ENCODE measurements around the gene ADM5.

Gene ADM5

DNA sequence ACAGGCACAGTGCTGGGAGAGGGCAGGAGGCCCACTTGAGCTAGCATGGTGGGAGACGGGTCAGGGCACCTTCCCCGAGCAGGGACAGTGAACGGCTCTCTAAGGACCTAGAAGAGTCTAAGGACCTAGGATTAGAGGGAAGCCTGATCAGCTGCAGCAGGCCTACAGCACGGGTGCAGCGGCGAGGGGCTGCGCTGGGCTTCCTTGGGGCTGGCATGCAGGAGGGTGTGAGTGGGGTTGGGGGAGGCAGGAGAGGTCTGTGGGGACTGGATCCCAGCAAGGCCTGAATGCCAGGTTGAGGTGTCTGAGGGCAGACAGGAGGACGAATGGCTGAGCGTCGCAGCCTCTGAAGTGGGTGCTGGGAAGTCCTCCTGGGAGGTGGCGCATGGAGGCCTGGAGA lies 43.8 kb upstream of the ADM5 start:
- H3K4me3 ChIP-seq (replicated peaks; ENCODE audit: low read depth, low read length), result no peak overlapping the region
- TF ChIP-seq, protein P1, sequence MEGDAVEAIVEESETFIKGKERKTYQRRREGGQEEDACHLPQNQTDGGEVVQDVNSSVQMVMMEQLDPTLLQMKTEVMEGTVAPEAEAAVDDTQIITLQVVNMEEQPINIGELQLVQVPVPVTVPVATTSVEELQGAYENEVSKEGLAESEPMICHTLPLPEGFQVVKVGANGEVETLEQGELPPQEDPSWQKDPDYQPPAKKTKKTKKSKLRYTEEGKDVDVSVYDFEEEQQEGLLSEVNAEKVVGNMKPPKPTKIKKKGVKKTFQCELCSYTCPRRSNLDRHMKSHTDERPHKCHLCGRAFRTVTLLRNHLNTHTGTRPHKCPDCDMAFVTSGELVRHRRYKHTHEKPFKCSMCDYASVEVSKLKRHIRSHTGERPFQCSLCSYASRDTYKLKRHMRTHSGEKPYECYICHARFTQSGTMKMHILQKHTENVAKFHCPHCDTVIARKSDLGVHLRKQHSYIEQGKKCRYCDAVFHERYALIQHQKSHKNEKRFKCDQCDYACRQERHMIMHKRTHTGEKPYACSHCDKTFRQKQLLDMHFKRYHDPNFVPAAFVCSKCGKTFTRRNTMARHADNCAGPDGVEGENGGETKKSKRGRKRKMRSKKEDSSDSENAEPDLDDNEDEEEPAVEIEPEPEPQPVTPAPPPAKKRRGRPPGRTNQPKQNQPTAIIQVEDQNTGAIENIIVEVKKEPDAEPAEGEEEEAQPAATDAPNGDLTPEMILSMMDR (IDR thresholded peaks at IDR 0.05; ENCODE audit: low read length, missing control alignments), result no peak
- DNase-seq (ENCODE audit: low read depth), result no peak

DNA sequence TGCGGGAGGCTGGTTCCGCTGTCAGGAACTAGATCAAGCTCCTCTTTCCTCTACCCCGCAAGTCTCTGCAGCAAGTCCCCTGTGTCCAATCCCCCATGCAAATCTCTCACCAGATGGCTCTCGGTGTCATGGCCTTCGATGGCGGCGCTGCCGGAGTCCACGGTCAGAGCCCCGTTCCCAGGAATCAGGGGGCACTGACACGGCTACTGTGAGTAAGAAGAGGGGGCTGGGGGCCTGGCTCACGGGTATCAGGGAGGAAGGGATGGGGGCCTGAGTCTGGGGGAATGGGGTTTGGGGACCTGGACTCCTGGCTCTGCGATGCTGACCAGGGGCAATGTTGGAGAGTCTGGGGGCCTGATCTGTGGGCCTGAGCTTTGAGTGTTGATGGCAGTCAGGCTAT lies 43.4 kb upstream of the ADM5 start:
- H3K4me3 ChIP-seq (replicated peaks; ENCODE audit: low read depth, low read length), result no peak overlapping the region
- DNase-seq (ENCODE audit: low read depth), result no peak
- TF ChIP-seq, protein P1 (IDR thresholded peaks at IDR 0.05; ENCODE audit: low read length, missing control alignments), result no peak

DNA sequence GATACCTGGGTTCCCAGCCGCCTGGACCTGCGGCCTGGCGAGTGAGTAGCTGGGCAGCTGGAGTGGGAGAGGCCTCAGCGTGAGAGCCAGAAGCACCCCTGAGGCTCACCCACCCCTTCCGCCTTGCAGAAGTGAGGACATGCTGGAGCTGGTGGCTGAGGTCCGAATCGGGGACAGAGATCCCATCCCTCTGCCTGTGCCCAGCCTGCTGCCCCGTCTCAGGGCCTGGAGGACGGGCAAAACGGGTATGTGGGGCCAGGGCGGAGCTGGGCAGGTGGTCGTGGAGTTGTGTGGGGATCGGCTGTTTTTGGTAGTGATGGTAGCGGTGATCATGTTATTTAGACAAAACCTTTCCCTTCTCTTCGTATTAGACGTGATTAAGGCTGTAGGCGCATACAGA lies 42.8 kb upstream of the ADM5 start:
- no peak for DNase-seq (ENCODE audit: low read depth)
- TF ChIP-seq, protein P1 (IDR thresholded peaks at IDR 0.05; ENCODE audit: low read length, missing control alignments), result no peak
- H3K4me3 ChIP-seq (replicated peaks; ENCODE audit: low read depth, low read length), result no peak overlapping the region

DNA sequence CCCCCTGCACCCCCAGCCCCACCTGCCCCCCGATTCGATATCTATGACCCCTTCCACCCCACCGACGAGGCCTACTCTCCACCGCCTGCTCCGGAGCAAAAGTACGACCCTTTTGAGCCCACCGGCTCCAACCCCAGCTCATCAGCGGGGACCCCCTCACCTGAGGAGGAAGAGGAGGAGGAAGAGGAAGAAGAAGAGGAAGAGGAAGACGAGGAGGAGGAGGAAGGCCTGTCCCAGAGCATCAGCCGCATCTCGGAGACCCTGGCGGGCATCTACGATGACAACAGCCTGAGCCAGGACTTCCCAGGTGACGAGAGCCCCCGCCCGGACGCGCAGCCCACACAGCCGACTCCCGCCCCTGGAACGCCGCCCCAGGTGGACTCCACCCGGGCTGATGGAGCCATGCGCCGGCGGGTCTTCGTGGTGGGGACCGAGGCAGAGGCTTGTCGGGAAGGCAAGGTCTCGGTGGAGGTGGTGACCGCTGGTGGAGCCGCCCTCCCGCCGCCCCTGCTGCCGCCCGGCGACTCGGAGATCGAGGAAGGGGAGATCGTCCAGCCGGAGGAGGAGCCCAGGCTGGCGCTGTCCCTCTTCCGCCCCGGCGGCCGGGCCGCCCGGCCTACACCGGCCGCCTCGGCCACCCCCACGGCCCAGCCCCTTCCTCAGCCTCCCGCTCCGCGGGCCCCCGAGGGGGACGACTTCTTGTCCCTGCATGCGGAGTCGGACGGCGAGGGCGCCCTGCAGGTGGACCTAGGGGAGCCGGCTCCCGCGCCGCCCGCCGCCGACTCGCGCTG lies 38.2 kb upstream of the ADM5 start:
- no peak overlapping the region for H3K4me3 ChIP-seq (replicated peaks; ENCODE audit: low read depth, low read length)
- DNase-seq (ENCODE audit: low read depth), result no peak
- TF ChIP-seq, protein P1 (IDR thresholded peaks at IDR 0.05; ENCODE audit: low read length, missing control alignments), result no peak

DNA sequence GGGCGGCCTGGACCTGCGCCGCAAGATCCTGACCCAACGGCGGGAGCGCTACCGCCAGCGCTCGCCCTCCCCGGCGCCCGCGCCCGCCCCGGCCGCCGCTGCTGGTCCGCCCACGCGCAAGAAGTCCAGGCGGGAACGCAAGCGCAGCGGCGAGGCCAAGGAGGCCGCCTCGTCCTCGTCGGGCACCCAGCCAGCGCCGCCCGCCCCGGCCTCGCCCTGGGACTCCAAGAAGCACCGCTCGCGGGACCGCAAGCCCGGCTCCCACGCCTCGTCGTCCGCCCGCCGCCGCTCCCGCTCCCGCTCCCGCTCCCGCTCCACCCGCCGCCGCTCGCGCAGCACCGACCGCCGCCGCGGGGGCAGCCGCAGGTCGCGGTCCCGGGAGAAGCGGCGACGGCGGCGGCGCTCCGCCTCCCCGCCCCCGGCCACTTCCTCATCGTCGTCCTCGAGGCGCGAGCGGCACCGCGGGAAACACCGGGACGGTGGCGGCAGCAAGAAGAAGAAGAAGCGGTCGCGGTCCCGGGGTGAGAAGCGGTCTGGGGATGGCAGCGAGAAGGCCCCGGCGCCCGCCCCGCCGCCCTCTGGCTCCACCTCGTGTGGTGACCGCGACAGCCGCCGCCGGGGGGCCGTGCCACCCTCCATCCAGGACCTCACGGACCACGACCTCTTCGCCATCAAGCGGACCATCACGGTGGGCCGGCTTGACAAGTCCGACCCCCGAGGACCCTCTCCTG lies 37.4 kb upstream of the ADM5 start:
- no peak overlapping the region for H3K4me3 ChIP-seq (replicated peaks; ENCODE audit: low read depth, low read length)
- no peak for DNase-seq (ENCODE audit: low read depth)
- TF ChIP-seq, protein P1 (IDR thresholded peaks at IDR 0.05; ENCODE audit: low read length, missing control alignments), result no peak

DNA sequence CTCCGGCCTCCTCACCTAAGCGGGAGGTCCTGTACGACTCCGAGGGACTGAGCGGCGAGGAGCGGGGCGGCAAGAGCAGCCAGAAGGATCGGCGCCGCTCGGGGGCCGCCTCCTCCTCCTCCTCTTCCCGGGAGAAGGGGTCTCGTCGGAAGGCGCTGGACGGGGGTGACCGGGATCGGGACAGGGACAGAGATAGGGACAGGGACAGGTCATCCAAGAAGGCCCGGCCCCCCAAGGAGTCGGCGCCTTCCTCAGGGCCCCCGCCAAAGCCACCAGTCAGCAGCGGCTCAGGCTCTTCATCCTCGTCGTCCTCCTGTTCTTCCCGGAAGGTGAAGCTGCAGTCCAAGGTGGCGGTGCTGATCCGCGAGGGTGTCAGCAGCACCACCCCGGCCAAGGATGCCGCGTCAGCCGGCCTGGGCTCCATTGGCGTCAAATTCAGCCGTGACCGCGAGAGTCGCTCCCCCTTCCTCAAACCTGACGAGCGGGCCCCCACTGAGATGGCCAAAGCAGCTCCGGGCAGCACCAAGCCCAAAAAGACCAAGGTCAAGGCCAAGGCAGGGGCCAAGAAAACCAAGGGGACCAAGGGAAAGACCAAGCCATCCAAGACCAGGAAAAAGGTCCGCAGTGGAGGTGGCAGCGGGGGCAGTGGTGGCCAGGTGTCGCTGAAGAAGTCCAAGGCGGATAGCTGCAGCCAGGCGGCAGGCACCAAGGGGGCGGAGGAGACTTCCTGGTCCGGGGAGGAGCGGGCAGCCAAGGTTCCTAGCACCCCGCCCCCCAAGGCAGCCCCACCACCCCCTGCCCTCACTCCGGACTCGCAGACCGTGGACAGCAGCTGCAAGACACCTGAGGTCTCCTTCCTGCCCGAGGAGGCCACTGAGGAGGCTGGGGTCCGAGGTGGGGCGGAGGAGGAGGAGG lies 36.6 kb upstream of the ADM5 start:
- TF ChIP-seq, protein P1 (IDR thresholded peaks at IDR 0.05; ENCODE audit: low read length, missing control alignments), result no peak
- DNase-seq (ENCODE audit: low read depth), result no peak
- no peak overlapping the region for H3K4me3 ChIP-seq (replicated peaks; ENCODE audit: low read depth, low read length)
